Lung (tissue), 12 donors: ENCODE data around the gene FBLIM1. TPM values are rescaled to one million over a fixed set of nuclear protein-coding genes. Genes with fewer than 3 reads are reported as not detected.
A peak's percentile ranks its signal among the peaks of the same experiment; 100 is the strongest.

Experiments
- ATAC-seq: fragments of 200-7000 bp; cut with Tn5 transposase; one replicate; pipeline ENCODE4 v1.9.1; 2020; ENCODE audit warnings: moderate number of reproducible peaks; ENCODE audit not compliant: insufficient read depth, low FRiP score
- DNase-seq, 3 donors: peaks; one replicate each; pipeline ENCODE4 v3.0.0-alpha.2; 2013 to 2017
- H3K27ac ChIP-seq, 2 donors: one replicate each; pipeline ENCODE4 v1.5.1; 2013; ENCODE audit warnings: mild to moderate bottlenecking in 2 of 2, moderate library complexity in 2 of 2, control low read depth in 1 of 2, inconsistent platforms in 1 of 2, low read depth in 1 of 2, low read length in 1 of 2
- H3K27me3 ChIP-seq, 3 donors: one replicate each; pipeline ENCODE4 v1.5.1; 2013; ENCODE audit warnings: low read length in 2 of 3; ENCODE audit not compliant: control insufficient read depth in 3 of 3, insufficient read depth in 3 of 3
- H3K36me3 ChIP-seq, 4 donors: one replicate each; pipeline ENCODE4 v1.5.1; 2013; ENCODE audit warnings: low read length in 4 of 4, mild to moderate bottlenecking in 1 of 4, moderate library complexity in 1 of 4; ENCODE audit not compliant: control insufficient read depth in 4 of 4, insufficient read depth in 4 of 4
- H3K4me1 ChIP-seq, 5 donors: one replicate each; pipeline ENCODE4 v1.5.1; 2013; ENCODE audit warnings: low read length in 5 of 5, mild to moderate bottlenecking in 2 of 5, moderate library complexity in 1 of 5; ENCODE audit not compliant: control insufficient read depth in 5 of 5, insufficient read depth in 5 of 5
- H3K4me3 ChIP-seq: one replicate; pipeline ENCODE4 v1.5.1; 2013; ENCODE audit warnings: mild to moderate bottlenecking, control low read depth, moderate library complexity
- H3K9ac ChIP-seq, 2 donors: one replicate each; pipeline ENCODE4 v1.5.1; 2013; ENCODE audit warnings: low read length in 2 of 2, control low read depth in 1 of 2; ENCODE audit not compliant: insufficient read depth in 1 of 2
- H3K9me3 ChIP-seq, 4 donors: one replicate each; pipeline ENCODE4 v1.5.1; 2013; ENCODE audit warnings: low read length in 3 of 4, mild to moderate bottlenecking in 1 of 4, moderate library complexity in 1 of 4; ENCODE audit not compliant: control insufficient read depth in 4 of 4, insufficient read depth in 3 of 4
- WGBS, 2 donors: extraction: QIAGEN DNeasy Blood & Tissue Kit; methylation state at CpG; one replicate each; pipeline ENCODE4 v1.1.7; 2013; 5-methylcytosine and 5-hydroxymethylcytosine counted together
- polyA plus RNA-seq, 2 donors: library from polyadenylated mRNA; stranded (reverse); fragments of 200-250 nt; gene quantifications; one replicate each; pipeline ENCODE4 v1.2.1, GENCODE V29; 2013
- total RNA-seq, 2 donors: library from RNA; depleted of rRNA in 1 of 2; stranded (reverse); fragments of >200 nt in 1 of 2; gene quantifications; one replicate each; pipeline ENCODE4 v1.2.1, GENCODE V29; 2014 to 2021
- TF ChIP-seq, protein P1 (sequence below): IDR thresholded peaks from 2 replicates; pipeline ENCODE4 v1.5.1; 2012; ENCODE audit warnings: mild to moderate bottlenecking; ENCODE audit errors: control extremely low read depth, extremely low read depth
- donor health status: control.
- donor health status: control.
- donor health status: Bipolar disorder and iron deficiency.
- donor health status: healthy.
- donor health status: DM: yes; HTN: yes; CAD: no.

FBLIM1 gene
- total and polyA plus RNA-seq, 4 donors = 15.8 to 55.0 (median 31.8) TPM

DNA sequence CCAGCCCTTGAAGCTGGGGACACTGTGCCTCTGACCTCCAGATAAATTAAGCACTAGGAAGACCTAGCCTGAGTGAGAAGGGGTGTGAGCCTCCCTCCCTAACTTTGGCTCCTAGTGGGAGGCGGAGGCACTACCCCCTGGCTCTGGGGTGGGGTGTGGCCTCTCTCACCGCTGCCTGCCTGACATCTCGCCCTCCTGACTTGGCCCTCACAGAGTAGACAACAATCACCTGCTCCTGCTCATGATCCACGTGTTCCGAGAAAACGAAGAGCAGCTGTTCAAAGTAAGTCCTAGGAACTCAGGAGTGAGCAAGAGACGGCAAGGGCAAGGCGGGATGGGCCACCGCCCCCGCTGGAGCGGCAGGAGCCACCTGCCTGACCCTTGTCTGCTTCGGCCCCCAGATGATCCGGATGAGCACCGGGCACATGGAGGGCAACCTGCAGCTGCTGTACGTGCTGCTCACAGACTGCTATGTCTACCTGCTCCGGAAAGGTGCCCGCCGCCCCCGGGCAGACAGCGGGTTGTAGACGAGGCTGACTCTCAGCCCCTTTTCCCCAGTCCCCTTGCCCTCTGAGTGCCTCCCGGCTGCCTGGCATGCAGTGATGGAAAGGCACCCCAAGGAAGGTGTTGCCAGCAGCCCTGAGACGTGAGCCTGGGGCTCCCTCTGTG lies 30.6 kb upstream of the FBLIM1 start:
- H3K4me1 ChIP-seq = peaks cover 0 to 1% (median 0%) of the 10 kb centered on the region in 5 donors
- 96 to 97% methylated on average over 20 to 23 of the region's 23 CpGs for WGBS, 2 donors
- peak in 1 of 3 donors; percentile 8 for DNase-seq
- TF ChIP-seq, protein P1, sequence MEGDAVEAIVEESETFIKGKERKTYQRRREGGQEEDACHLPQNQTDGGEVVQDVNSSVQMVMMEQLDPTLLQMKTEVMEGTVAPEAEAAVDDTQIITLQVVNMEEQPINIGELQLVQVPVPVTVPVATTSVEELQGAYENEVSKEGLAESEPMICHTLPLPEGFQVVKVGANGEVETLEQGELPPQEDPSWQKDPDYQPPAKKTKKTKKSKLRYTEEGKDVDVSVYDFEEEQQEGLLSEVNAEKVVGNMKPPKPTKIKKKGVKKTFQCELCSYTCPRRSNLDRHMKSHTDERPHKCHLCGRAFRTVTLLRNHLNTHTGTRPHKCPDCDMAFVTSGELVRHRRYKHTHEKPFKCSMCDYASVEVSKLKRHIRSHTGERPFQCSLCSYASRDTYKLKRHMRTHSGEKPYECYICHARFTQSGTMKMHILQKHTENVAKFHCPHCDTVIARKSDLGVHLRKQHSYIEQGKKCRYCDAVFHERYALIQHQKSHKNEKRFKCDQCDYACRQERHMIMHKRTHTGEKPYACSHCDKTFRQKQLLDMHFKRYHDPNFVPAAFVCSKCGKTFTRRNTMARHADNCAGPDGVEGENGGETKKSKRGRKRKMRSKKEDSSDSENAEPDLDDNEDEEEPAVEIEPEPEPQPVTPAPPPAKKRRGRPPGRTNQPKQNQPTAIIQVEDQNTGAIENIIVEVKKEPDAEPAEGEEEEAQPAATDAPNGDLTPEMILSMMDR = no peak
- no peak for ATAC-seq
- peaks cover 10 to 87% (median 31%) of the 10 kb centered on the region in 4 donors for H3K36me3 ChIP-seq
- H3K4me3 ChIP-seq = no peak overlapping the region
- H3K27me3 ChIP-seq = no peaks in the 10 kb centered on the region
- no peaks in the 10 kb centered on the region for H3K9me3 ChIP-seq
- no peak overlapping the region for H3K9ac ChIP-seq
- no peak overlapping the region for H3K27ac ChIP-seq

DNA sequence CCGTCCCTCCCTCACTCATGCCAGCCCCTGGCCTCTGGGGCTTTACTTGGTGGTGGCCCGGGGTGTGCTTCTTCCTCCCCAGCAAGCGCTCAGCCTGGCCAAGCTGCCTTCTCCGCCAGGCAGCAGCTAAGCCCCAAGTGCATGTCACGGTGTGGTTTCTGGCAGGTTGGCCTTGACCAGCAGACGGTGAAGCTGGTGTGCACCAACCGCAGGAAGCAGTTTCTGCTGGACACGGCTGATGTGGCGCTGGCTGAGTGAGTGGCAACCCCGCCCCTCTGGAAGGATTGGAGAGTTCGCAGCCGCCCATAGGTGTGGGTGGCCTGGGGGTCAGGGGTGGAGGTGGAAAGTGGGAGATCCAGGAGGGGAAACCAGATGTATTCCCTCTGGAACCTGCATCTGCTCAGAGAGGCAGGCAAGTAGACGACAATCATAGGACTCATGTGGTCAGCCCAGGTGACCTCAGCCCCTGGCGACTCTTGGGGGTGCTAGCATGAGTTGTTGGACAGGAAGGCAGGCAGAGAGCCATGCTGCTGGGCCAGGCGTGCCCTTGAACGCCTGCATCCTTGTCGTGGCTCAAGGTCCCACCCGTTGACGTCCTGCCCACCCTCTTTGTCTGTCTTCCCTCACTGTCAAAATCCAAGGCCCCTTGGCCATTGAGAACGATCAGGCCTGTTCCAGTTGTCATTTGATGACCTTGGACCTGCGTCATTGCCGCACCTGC lies 29.5 kb upstream of the FBLIM1 start:
- Histone ChIP-seq H3K9me3 (no peaks in the 10 kb centered on the region), H3K4me1 (peaks cover 0 to 1% (median 0%) of the 10 kb centered on the region in 5 donors), H3K27me3 (no peaks in the 10 kb centered on the region), H3K36me3 (peaks cover 10 to 90% (median 28%) of the 10 kb centered on the region in 4 donors), H3K27ac (no peak overlapping the region), H3K4me3 (no peak overlapping the region), H3K9ac (no peak overlapping the region)
- peak in 1 of 3 donors; percentile 8 for DNase-seq
- TF ChIP-seq, protein P1 = no peak
- WGBS, 2 donors = 89 to 92% methylated on average over 22 of the region's 22 CpGs
- no peak for ATAC-seq

DNA sequence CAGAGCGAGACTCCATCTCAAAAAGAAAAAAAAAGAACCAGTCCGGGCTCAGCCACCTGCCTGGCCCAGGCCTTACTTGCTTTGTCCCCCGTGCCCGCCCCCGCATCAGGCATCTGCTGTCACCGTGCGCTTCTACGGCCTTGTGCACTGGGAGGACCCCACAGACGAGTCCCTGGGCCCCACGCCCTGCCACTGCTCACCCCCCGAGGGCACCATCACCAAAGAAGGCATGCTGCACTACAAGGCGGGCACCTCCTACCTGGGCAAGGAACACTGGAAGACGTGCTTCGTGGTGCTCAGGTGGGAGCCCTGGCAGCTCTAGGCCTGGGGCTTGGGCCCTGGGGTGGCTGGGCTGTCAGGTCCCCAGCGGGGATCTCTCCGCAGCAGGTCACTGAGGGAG lies 28.2 kb upstream of the FBLIM1 start:
- Histone ChIP-seq H3K27me3 (no peaks in the 10 kb centered on the region), H3K9me3 (no peaks in the 10 kb centered on the region), H3K27ac (no peak overlapping the region), H3K9ac (no peak overlapping the region), H3K36me3 (peaks cover 10 to 87% (median 27%) of the 10 kb centered on the region in 4 donors), H3K4me3 (no peak overlapping the region), H3K4me1 (peaks cover 0 to 7% (median 0%) of the 10 kb centered on the region in 5 donors)
- WGBS, 2 donors = 96 to 98% methylated on average over 15 to 16 of the region's 16 CpGs
- ATAC-seq (no peak), DNase-seq (peak in 1 of 3 donors; percentile 9)
- TF ChIP-seq, protein P1 = no peak
